Dedifferentiated amniotic fluid mesenchymal stem cell (primary cell): ENCODE measurements around the gene GCNT2.
"Not testable (repeated sequence)": the region's sequence is repeated elsewhere in the genome, so short reads cannot be mapped to it uniquely, and the experiment has no call there.

ENCODE experiments used
- DNase-seq: peaks from one replicate; pipeline ENCODE4 v3.0.0-alpha.2; 2016; ENCODE audit errors: extremely low spot score

Gene GCNT2

DNA sequence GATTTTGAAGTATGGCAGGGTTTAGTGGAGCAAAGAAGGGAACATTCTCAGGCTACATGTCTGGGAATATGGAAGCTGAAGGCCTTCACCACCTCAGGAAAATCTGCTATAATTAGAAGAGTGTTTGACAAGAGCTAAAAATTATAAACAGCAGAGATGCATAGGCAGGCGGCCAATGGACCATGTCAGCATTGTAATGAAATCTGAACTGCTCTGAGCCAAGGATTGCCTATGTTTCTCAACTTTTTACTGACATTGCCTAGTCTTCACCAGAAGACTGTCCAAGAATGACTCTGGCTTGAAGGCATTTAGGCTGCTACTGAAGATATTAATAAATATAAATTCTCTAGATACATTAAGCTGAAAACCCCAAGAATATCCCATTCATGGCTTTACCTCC lies 89.1 kb downstream of the GCNT2 start:
- DNase-seq, result peak; percentile 51

DNA sequence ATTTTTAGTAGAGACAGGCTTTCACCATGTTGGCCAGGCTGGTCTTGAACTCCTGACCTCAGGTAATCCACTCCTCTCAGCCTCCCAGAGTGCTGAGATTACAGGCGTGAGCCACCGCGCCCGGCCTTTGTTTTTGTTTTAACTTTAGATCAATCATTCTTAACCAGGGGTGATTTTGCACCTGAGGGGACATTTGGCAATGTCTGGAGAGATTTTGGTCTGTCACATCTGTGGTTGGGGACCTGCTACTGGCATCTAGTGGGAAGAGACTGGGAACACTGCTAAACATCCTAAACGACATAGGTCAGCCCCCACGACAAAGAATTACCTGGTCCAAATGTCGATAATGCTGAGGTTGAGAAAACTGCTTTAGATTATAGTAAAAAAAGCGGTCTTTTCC lies 91.0 kb downstream of the GCNT2 start:
- no peak for DNase-seq

DNA sequence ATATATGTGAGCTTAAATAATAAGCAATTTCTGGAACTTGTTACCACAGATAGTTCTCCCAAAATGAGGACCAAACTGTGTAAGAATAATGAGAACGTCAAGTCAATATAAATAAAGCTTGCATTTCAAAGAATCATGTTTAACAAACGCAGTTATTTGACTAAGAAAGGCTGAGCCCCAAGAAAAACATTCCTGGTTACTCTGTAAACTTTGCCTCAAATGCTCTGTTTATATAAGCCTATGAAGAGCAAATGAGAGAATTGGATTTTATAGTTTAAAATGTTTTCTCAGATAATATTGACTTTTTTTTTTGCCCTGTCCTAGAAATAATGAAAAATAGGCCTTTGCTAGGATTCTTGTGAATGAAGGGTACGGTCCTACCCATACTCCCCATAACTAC lies 91.9 kb downstream of the GCNT2 start:
- DNase-seq, result peak; percentile 62

DNA sequence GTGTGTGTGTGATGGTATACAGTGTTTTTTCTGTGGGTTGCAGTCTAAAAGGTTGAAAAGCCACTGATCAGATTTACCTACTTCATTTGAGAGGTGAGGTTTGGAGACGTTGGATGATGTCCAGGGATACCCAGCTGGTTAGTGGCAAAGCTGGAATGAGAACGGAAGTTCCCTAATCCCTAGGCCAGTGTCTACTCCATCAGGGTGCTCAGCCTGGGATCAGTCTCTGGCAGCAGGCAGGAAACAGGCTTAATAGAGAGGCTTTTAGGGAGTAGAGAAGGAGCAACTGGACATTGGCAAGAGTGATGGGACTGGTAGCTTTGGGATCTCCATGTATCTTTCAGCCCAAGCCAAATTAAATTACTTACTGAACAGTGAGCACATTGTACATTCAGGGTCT lies 92.6 kb downstream of the GCNT2 start:
- DNase-seq, result no peak

DNA sequence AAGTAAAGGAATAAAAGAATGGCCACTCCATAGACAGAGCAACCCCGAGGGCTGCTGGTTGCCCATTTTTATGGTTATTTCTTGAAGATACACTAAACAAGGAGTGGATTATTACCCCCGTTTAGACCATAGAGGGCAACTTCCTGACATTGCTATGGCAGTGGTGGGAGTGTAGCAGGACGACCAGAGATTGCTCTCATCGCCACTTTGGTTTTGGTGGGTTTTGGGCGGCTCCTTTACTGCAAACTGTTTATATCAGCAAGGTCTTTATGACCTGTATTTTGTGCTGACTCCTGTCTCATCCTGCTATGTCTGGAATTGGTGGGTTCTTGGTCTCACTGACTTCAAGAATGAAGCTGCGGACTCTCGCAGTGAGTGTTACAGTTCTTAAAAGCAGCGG lies 94.5 kb downstream of the GCNT2 start:
- no peak for DNase-seq

DNA sequence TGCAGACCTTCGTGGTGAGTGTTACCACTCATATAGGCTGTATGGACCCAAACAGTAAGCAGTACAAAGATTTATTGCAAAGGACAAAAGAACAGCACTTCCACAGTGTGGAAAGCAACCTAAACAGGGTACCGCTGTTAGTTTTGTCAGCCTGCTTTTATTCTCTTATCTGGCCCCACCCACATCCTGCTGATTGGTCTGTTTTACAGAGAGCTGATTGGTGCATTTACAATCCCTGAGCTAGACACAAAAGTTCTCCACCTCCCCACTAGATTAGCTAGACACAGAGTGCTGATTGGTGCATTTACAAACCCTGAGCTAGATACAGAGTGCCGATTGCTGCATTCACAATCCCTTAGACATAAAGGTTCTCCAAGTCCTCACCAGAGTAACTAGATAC lies 95.1 kb downstream of the GCNT2 start:
- not testable (repeated sequence) for DNase-seq

DNA sequence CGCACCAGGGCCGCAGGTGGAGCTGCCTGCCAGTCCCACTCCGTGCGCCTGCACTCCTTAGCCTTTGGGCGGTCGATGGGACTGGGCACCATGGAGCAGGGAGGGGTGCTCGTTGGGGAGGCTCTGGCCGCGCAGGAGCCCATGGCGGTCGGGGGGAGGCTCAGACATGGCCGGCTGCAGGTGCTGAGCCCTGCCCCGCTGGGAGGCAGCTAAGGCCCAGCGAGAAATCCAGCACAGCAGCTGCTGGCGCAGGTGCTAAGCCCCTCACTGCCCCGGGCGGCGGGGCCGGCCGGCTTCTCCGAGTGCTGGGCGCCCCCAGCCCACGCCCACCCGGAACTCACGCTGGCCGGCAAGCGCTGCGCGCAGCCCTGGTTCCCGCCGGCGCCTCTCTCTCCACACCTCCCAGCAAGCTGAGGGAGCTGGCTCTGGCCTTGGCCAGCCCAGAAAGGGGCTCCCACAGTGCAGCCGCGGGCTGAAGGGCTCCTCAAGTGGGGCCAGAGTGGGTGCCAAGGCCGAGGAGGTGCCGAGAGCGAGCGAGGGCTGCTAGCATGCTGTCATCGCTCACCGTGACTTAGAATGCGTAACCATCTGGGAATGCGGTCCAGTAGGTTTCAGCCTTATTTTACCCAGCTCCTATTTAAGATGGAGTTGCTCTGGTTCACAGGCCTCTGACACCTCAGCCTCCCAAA lies 96.0 kb downstream of the GCNT2 start:
- no peak for DNase-seq

DNA sequence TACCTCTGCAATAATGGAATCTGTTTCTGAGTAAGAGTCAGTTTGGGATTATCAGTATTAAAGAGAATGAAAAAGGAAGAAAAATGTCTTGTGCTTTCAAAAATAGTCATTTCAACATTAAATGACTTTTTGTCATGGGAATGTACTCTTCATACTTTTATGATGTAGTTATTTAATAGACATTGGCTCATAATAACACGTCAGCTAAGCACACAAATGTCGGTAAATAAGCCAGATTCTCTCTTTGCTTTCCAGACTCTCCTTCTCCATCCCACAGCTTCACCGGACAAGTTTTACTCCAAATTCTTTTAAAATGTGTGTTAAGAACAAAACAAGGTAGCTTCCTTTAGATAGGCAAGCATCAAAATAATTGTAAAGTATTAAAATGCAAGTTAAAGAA lies 97.3 kb downstream of the GCNT2 start:
- no peak for DNase-seq

DNA sequence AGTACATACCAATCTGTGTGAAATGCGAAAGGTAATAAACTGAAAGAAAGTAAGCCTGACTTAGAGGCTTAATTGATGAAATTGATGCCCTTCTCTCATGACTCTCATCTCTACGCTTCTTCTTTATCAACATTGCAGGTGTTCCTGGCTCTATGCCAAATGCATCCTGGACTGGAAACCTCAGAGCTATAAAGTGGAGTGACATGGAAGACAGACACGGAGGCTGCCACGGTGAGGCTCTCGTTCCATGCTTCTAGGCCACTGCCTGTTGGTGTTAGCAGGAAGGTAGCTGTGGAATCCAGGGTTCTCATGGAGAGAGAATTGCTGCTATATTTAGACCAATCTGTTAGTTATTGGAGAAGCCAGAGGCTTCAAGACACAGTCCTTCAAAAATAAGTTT lies 100.1 kb downstream of the GCNT2 start:
- no peak for DNase-seq

DNA sequence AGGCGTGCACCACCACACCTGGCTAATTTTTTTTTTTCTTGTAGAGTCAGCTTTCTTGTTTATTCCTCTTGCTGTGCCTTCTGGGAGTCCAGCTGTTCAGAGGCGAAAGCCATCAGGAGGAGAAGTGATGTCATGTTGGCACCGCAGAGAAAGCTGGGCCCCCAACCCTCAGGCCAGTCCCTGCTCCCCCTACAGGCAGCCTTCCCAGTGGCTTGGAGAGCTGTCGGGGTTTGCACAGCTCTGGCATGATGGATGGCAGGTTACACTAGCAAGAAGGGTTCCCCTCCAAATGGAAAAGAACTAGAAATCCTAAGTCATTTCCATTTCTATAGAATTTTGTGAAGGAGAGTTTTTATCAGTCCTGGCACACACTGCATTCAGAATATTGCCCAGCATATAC lies 100.7 kb downstream of the GCNT2 start:
- DNase-seq, result no peak

DNA sequence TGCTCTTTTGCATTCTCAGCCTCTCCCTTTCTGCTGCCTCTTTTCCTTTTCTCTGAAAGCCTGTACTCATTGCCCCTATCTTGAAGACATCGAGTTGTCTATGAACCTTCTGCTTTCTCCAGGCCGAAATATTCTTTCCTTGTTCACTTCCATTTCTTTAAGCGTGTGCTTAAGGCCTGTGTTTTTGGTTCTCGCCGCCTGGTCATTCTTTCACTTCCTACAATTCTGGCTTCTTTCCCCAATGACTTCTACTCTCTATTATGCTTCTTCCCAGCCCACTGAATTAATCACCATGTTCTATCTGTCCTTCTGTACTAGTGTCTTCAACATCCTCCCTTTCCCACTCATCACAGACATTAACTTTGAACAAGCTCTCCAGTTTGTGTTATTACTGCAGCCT lies 103.7 kb downstream of the GCNT2 start:
- no peak for DNase-seq

DNA sequence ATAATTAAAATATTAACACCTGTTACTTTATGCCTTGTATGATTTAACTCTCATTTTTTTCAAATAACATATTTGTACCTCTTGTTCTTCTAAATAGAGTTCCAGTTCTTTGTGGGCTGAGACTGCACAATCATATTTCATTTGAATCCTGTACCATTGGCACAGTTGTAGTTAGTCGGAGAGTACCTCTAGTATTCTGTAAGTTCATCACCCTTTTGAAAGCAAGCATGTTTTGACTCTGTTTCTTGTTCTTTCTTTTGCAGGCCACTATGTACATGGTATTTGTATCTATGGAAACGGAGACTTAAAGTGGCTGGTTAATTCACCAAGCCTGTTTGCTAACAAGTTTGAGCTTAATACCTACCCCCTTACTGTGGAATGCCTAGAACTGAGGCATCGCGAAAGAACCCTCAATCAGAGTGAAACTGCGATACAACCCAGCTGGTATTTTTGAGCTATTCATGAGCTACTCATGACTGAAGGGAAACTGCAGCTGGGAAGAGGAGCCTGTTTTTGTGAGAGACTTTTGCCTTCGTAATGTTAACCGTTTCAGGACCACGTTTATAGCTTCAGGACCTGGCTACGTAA lies 105.1 kb downstream of the GCNT2 start:
- DNase-seq, result no peak

DNA sequence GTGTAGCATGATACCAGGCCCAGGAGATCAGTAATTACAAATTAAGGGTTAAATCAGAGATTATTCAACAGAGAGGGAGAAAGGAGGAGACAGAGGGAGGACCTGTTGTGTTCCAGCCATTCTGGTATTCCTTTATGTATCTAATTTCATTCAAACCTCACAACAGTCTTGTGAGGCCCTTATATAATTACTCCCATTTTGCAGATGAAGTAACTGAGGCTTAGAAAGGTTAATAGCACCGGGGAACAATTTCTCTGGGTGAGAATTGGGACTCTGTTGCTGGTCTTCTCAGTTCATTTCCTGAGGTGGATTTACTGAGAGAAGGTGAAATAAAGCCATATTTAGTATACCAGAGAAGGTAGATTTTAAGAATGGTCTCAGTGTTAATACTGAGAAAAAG lies 106.6 kb downstream of the GCNT2 start:
- DNase-seq, result no peak

DNA sequence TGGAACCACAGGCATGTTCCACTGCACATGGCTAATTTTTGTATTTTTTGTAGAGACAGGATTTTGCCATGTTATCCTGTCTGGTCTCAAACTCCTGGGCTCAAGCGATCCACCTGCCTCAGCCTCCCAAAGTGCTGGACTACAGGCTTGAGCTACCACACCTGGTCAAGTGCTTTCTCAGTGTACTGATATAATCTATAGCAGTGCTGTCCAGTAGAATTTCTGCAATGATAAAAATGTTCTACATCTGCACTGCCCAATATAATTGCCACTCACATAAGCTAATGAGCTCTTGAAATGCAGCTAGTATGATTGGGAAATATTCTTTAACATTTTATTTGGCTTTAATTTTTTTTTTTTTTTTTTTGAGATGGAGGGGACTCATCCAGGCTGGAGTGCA lies 109.0 kb downstream of the GCNT2 start:
- DNase-seq, result no peak

DNA sequence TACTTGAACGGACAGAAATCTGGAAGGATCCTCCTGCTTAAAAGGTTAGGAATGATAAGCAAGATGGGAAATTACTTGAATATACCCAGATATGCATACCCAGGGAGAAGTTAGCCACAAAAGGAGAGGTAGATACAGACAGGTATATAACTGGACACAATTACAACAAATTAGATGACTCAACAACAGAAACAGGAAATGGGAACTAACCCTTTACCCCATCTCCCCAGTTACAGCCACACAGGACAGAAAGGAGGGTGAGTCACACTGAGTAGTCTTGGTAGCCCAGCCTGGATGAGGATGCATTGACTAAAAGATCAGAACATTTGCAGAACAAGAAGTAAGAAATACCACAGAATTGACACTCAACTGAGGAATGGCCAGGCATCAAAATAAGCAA lies 112.1 kb downstream of the GCNT2 start:
- no peak for DNase-seq

DNA sequence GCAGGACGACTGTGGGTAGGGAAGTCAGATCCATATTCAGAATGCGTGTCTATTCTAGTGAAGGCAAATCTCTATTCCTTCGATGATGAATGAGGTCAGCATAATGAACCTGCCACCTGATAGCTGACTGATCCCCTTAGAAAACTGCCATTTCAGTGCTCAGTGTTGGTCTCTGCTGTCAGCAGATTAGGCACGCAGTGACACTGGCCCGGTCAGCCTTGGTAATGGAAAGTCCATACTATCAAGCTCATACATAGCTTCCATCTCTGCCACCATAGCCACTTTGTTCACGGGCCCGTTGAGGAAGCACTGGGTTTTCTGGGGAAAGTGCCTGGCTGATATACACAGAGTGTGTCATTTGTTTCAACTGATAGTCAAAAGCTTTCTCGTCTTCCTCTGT lies 119.3 kb downstream of the GCNT2 start:
- DNase-seq, result no peak

DNA sequence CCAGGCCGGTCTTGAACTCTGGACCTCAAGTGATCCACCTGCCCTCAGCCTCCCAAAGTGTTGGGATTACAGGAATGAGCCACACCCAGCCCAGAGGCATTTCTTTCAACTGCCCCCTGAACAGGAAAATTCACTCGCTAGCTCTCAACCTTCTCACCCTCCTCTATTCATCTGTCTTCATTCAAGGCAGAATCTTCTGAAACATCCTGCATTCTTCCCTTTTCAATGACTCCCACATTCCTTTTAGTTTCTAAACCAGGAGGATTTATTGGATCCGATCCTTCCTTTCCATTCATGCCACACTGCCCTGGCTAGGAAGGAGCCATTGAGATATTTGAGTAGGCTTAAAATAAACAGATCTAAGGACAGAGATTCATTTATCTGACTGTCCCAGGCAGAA lies 120.4 kb downstream of the GCNT2 start:
- DNase-seq, result no peak

DNA sequence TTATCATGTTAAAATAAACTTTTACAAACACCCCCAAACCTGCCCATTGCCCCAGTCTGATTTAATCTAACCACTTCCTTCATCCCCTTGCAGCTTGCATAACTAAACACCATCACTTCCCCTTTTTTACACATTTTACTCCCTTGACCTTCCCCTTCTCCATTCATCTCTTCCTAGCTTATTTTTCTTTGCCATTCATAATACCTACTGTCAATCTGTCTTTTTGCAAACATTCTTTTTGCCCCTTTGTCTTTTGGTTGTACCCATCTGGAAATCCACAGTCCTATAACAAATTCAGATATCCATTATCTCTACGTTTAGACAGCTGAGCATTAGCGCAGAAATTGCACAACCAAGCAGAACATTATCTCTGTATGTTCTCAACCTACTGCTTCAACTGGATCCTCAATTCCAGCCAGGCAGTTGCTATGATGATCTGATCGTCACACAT lies 122.1 kb downstream of the GCNT2 start:
- no peak for DNase-seq

DNA sequence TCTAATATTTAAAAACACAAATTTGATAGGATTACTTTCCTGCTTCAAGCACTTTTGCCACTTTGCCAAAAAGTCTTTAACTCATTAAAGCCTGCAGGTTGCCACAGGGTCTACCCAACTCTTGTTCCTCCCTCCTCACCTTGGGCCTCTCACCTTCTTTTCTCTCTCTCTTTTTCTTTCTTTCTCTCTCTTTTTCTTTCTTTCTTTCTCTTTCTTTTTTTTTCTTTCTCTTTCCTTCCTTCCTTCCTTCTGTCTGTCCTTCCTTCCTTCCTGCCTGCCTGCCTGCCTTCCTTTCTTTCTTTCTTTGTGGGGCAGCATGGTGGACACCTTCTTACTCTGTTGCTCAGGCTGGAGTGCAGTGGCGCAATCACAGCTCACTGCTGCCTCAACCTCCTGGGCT lies 123.1 kb downstream of the GCNT2 start:
- no peak for DNase-seq

DNA sequence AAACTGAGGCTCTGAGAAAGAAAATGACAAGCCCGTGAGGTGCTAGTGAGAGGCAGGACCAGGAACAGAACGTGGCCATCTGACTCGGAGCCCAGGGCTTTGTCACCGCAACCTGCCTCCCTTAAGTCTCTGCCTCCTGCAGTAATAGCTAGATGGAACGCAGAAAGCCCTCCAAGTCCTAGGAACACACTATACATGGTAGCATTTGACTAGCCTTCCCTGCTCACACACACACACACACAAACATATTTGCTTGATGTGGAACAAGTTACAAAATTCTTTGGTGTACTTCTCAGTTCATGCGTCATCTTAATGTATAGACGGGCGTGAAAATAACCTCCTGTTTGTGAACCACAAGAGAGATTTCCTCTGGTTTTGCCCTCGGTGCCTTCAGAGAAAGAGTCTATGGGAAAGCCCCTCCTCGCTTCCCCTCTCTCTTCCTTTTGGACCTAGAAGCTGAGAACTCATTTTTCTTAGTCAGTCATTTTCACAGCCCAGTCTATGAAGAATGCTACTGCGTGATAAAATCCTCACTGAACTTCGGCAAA lies 134.4 kb downstream of the GCNT2 start:
- no peak for DNase-seq

DNA sequence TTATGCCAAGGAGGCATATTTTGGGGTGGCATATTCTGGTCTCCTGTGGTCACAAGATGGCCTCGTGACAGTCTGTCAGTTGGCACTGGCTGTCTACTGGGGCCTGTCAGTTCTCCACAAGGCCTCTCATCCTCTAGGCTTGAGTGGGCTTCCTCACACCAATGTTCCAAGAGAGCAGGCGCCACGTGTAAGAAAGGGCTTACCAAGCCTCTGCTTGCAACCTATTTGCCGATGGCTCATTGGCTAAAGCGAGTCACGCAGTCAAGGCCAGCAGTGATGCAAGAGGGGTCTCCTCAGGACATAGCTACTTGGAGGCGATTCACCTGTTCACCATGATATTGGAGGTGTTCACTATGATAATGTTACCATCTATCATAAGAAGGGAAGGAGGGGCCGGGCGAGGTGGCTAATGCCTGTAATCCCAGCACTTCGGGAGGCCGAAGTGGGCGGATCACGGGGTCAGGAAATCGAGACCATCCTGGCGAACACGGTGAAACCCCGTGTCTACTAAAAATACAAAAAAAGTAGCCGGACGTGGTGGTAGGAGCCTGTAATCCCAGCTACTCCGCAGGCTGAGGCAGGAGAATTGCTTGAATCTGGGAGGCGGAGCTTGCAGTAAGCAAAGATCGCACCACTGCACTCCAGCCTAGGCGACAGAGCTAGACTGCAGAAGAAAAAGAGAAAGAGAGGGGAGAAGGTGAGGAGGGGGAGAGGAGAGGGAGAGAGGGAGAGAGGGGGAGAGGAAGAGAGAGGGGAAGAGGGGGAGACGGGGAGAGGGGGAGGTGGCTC lies 138.0 kb downstream of the GCNT2 start:
- DNase-seq, result no peak

DNA sequence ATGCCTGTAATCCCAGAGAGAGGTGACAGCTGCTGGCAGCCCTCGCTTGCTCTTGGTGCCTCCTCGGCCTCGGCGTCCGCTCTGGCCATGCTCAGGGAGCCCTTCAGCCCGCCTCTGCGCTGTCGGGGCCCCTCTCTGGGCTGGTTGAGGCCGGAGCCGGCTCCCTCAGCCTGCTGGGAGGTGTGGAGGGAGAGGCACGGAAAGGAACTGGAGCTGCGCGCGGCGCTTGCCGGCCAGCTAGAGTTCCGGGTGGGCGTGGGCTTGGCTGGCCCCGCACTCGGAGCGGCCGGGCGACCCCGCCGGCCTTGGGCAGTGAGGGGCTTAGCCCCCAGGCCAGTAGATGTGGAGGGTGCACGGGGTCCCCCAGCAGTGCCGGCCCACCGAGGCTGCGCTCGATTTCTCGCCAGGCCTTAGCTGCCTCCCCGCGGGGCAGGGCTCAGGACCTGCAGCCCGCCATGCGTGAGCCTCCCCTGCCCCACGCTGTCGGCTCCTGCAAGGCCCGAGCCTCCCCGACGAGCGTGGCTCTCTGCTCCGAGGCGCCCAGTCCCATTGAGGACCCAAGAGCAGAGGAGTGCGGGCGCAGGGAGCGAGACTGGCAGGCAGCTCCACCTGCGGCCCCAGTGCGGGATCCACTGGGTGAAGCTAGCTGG lies 138.7 kb downstream of the GCNT2 start:
- DNase-seq, result no peak
